HK-2 (cell line): ENCODE data around the gene SIX4.
"Not testable (repeated sequence)": the region's sequence is repeated elsewhere in the genome, so short reads cannot be mapped to it uniquely, and the experiment has no call there.

Source experiments
- DNase-seq: peaks from one replicate; pipeline ENCODE4 v3.0.0-alpha.2; 2018; ENCODE audit not compliant: unreplicated experiment

SIX4 gene

GRCh38 chr14:60723907-60724618 lies at the start of gene SIX4:
Gene SIX4 (minus strand): TSS chr14:60724351. CDS start chr14:60724074, 277 bp downstream.
- peak; percentile 85 for DNase-seq

GRCh38 chr14:60773558-60773957 lies 49.4 kb upstream of the SIX4 start:
- DNase-seq = no peak

GRCh38 chr14:60771117-60771516 lies 47.0 kb upstream of the SIX4 start:
- DNase-seq = no peak

DNA sequence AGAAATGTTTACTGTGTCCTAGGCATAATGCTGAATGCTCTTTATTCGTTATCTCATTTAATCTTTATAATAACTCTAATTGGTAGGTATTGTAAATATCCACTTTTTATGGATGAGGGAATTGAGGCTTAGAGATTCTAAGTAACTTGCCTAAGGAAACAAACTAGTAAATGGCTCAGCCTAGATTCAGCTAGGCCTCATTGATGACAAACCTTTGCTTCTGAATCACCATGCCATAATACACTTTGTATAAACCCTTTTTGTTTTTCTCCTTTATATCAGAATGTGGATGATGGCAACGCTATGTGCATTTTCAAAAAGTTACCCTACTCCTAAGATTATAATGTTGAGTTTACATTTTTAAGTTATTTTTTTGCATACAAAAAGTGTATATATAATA lies 44.5 kb upstream of the SIX4 start:
- DNase-seq = no peak

GRCh38 chr14:60760644-60761364 lies 36.7 kb upstream of the SIX4 start:
- DNase-seq = no peak

DNA sequence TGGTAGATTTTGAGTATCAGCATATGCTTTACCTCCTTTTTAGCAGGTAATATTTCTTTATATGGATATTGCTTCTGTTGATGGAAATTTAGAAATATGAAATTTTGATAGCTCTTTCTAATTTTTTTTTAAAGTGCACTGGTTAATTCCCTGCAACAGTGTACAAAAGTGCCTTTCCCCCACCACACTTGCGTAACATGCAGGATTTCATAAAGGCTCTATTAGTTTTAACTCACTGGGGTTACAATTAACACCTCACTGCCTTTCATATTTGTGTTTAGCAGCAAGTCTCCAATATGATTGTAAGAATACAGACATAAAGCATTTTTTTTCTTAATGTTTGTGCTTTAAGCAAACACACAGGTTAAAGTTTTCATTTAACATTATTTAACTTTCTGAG lies 36.1 kb upstream of the SIX4 start:
- no peak for DNase-seq

DNA sequence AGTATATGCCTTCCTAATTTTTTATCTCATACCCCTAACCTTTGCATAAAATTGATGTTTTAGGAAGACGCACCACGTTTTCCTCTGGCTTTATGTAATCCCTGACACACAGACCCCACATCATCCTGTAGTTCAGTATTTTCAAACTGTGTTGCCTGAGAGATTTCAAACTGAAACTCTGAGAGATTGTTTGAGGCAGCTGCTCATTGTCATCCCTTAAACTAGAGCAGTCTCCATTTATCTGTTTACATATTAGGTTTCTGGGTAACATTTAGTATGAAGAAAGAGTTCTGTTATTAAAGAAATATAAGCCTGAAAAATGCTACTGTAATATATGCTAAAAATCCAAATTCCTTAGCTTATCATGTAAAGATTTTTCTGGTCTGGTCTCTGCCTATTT lies 34.7 kb upstream of the SIX4 start:
- no peak for DNase-seq

- DNase-seq = no peak
Measured at GRCh38 chr14:60757567-60758002, 33.4 kb upstream of the SIX4 start.

GRCh38 chr14:60756847-60757246 lies 32.7 kb upstream of the SIX4 start:
- DNase-seq = no peak

DNA sequence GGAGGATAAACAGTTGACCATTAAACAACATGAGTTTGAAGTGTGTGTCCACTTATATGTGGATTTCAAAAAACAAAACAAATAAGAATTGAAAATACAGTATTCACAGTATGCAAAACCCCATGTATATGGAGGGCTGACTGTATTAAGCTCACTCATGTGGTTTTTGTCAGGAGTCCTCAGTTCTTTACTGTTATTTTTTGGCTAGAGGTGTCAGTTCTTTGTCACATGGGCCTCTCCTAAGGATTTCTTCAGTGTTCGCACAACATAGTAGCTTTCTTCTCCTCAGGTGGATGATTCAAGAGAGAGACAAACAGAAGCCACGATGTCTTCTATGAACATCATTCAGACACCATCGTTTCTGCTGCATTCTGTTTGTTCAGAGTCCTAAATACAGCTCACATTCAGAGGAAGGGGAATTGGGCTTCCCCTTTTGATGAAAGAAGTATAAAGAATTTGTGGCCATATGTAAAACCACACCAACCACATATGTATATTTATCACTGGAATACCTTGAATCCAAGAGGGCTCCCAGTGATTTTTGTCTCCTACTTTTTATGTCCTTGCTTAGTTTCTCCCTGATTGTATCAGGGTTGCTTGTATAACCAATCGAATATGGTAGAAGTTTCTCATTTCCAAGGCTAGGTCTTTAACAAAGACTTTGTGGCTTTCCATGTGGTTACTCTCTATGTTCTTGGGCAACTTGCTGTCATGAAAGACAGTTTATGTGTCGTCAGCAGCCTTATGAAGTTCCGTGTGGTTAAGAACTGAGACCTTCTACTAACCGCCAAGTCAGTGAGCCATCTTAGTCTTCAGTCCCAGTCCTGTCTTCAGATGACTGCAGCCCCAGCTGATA lies 29.3 kb upstream of the SIX4 start:
- DNase-seq = no peak

DNA sequence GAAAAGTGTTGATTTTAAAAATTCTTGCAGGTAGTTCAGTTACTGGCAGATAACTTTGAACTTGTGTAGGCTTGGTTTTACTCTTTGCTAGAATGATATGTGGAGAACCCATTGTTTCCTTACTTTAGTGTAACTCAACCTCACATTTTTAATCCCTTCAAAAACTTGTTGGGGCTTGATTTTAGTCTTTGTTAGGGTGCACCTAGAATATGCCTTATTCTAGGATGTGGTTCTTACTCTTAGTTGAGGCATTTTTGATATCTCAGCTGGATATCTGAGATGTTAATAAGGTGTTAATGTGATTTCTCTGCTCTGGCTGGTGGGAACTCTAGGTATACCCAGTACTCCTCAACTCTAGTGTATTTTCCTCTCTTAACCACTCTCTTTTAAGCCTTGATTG lies 20.4 kb upstream of the SIX4 start:
- no peak for DNase-seq

- DNase-seq = no peak
Measured at GRCh38 chr14:60738843-60739508, 14.8 kb upstream of the SIX4 start.

DNA sequence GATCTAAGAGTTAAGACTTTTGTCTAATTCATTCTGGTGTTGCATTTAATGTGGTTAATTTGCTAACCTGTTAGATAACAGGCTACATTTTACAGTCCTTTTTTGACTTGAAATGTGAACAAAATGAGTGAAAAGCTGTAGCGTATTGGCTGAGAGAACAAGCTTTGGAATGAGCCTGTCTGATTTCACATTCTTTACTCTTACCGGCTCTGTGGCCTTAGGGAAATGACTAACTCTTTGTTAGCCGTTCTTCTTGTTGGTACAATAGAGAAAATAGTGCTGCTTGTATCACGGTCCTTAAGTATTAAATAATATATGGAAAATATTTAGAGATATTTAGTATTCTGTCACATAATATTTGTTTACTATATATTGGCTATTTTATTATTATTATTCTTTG lies 12.3 kb upstream of the SIX4 start:
- DNase-seq = no peak

DNA sequence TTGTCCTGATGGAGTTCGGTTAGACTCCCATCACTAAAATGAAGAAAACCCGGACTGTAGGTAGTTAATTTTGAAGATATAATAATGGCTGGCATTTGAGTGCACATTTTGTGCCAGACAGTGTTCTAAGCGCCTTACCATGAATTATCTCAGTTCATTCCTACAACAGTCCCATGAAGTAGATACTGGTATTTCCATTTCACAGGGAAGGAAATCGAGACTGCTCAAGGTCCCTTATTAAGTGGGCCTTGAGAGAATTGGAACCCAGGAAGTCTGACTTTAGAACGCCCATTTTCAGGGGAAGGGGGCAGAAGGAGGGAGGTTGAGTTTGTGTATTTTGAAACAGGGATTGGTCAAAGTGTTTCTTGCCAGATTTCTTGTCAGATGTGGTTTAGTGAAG lies 11.3 kb upstream of the SIX4 start:
- DNase-seq = no peak

GRCh38 chr14:60734465-60735242 lies 10.5 kb upstream of the SIX4 start, which contains the start of gene MNAT1:
Gene MNAT1 (plus strand): TSS chr14:60734761. CDS start chr14:60734863, 102 bp downstream.
- peak; percentile 85 for DNase-seq

- no peak for DNase-seq
Measured at GRCh38 chr14:60732840-60733483, 8.8 kb upstream of the SIX4 start.

DNA sequence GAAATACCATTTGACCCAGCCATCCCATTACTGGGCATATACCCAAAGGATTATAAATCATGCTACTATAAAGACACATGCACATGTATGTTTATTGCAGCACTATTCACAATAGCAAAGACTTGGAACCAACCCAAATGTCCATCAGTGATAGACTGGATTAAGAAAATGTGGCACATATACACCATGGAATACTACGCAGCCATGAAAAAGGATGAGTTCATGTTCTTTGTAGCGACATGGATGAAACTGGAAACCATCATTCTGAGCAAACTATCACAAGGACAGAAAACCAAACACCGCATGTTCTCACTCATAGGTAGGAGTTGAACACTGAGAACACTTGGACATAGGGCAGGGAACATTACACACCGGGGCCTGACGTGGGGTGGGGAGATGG lies 7.1 kb upstream of the SIX4 start:
- DNase-seq = not testable (repeated sequence)

- DNase-seq = peak; percentile 59
Measured at GRCh38 chr14:60723116-60723906, 840 bp downstream of the SIX4 start.

DNA sequence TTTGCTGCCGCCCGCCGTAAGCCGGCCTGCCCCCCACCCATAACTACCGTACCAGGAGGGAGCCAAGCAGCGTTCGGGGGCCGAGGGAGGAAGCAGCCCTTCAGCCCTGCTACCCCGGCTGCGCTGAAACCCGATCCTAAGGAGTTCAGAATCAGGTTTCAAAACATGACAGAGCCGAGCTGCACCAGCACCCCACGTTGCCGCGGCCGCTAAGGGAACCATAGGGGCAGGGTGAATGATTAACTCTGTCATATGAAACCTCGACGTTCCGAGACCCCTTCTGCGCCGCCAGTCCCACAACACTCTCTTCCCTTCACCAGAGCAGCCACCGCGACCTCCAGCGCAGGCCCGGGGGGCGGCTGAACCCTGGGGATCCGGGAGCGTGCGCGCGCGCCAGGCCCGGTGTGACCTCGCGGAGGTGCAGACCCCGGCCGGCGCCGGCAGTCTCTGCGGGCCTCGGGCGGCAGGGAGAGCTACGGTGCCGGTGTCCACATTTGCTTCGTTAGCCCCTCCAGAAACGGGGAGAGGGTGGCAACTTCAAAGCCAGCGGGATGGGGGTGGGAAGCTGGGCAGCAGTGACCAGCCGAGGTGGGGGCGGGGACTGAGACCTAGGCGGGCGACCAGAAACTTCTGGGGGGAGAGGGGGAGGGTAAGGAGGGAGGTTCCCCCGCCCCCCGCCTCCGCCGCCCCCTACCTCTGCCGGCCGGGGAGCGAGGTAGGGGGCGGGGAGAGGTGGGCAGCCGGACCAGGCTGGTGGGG lies 1.6 kb downstream of the SIX4 start:
- DNase-seq = peak; percentile 53
